Measurements from ENCODE around the gene SLC44A3.

- TF ChIP-seq CTCF (IDR thresholded peaks at IDR 0.05) (no peak), EZH2 (IDR thresholded peaks at IDR 0.05) (no peak), EZH2phosphoT487 (IDR thresholded peaks at IDR 0.05) (no peak)
Observed at GRCh38 chr1:94928293-94928939, 108.3 kb downstream of the SLC44A3 start.

All from neural progenitor cell (in vitro differentiated cells).